Activated CD8-positive, alpha-beta T cell treated with anti-CD3 and anti-CD28 coated beads for 36 hours (primary cell): ENCODE measurements around the gene DOCK4. TPM values are rescaled to one million over a fixed set of nuclear protein-coding genes. Genes with fewer than 3 reads are reported as not detected.

Experiments
- ATAC-seq: fragments of 200-7000 bp; cut with Tn5 transposase; one replicate; pipeline ENCODE4 v1.10.0; 2021; ENCODE audit warnings: mild to moderate bottlenecking, moderate library complexity
- CTCF ChIA-PET: fragments of 350-600 bp; sonication (Branson Sonifier 250); formaldehyde crosslinking; loops from one replicate; lab custom pipeline; 2021; ENCODE audit warnings: antibody characterized with exemption; lab: Charles Lee
- POLR2A ChIA-PET: fragments of 350-600 bp; sonication (Branson Sonifier 250); formaldehyde crosslinking; loops from one replicate; lab custom pipeline; 2021; ENCODE audit warnings: antibody characterized with exemption; lab: Charles Lee
- DNase-seq: peaks from one replicate; pipeline ENCODE4 v3.0.0-alpha.2; 2020
- H3K27ac Mint-ChIP-seq: one replicate; pipeline ENCODE4 v1.8.0; 2021; ENCODE audit warnings: mild to moderate bottlenecking, mixed read lengths
- H3K27me3 Mint-ChIP-seq: one replicate; pipeline ENCODE4 v1.8.0; 2021; ENCODE audit warnings: mixed read lengths
- H3K36me3 Mint-ChIP-seq: one replicate; pipeline ENCODE4 v1.8.0; 2021; ENCODE audit warnings: low read depth, mixed read lengths
- H3K4me1 Mint-ChIP-seq: one replicate; pipeline ENCODE4 v1.8.0; 2021; ENCODE audit warnings: low read depth, mixed read lengths
- H3K4me3 Mint-ChIP-seq: one replicate; pipeline ENCODE4 v1.8.0; 2021; ENCODE audit warnings: mild to moderate bottlenecking, moderate library complexity, mixed read lengths
- H3K9me3 Mint-ChIP-seq: one replicate; pipeline ENCODE4 v1.8.0; 2021; ENCODE audit warnings: mixed read lengths
- CTCF ChIP-seq: fragments of 200-600 bp; IDR thresholded peaks from one replicate; pipeline ENCODE4 v1.8.0; 2022; ENCODE audit warnings: antibody characterized with exemption, mild to moderate bottlenecking
- intact Hi-C: fragments of 100-400 bp; cut with micrococcal nuclease; formaldehyde crosslinking; loops from one replicate; pipeline ENCODE4 v1.10.0; 2022
- total RNA-seq, 2 experiments: library from RNA; stranded (reverse); gene quantifications; one replicate each; pipeline ENCODE4 v1.2.3, GENCODE V29; 2021

Gene DOCK4
- total RNA-seq, 2 experiments from 2014 or later = 0.31 to 0.32 TPM

GRCh38 chr7:111903016-111903415 lies 303.2 kb downstream of the DOCK4 start:
- CTCF ChIA-PET = no interaction called here
- no peak overlapping the region for H3K27ac Mint-ChIP-seq
- no peak for ATAC-seq
- H3K36me3 Mint-ChIP-seq = no peaks in the 10 kb centered on the region
- no peaks in the 10 kb centered on the region for H3K27me3 Mint-ChIP-seq
- H3K4me3 Mint-ChIP-seq = no peak overlapping the region
- DNase-seq = no peak
- intact Hi-C loops = no loop called here
- H3K4me1 Mint-ChIP-seq = no peaks in the 10 kb centered on the region
- no peaks in the 10 kb centered on the region for H3K9me3 Mint-ChIP-seq
- no peak for TF ChIP-seq CTCF
- POLR2A ChIA-PET = no interaction called here

GRCh38 chr7:111900283-111900682 lies 305.9 kb downstream of the DOCK4 start:
- TF ChIP-seq CTCF = no peak
- ATAC-seq (no peak), DNase-seq (no peak)
- Mint-ChIP-seq H3K9me3 (no peaks in the 10 kb centered on the region), H3K4me1 (no peaks in the 10 kb centered on the region), H3K4me3 (no peak overlapping the region), H3K27ac (no peak overlapping the region), H3K36me3 (no peaks in the 10 kb centered on the region), H3K27me3 (no peaks in the 10 kb centered on the region)
- intact Hi-C loops = no loop called here
- CTCF ChIA-PET = no interaction called here
- POLR2A ChIA-PET = no interaction called here

- Mint-ChIP-seq H3K4me1 (no peaks in the 10 kb centered on the region), H3K27ac (no peak overlapping the region), H3K27me3 (peaks cover 2% of the 10 kb centered on the region), H3K36me3 (no peaks in the 10 kb centered on the region), H3K9me3 (no peaks in the 10 kb centered on the region), H3K4me3 (no peak overlapping the region)
- no peak for DNase-seq
- POLR2A ChIA-PET = no interaction called here
- no peak for TF ChIP-seq CTCF
- CTCF ChIA-PET = no interaction called here
- intact Hi-C loops = no loop called here
- ATAC-seq = no peak
These were observed 311.1 kb downstream of the DOCK4 start for GRCh38 chr7:111895049-111895448.

GRCh38 chr7:111894518-111894917 lies 311.7 kb downstream of the DOCK4 start:
- intact Hi-C loops = no loop called here
- Mint-ChIP-seq H3K27me3 (peaks cover 2% of the 10 kb centered on the region), H3K4me1 (no peaks in the 10 kb centered on the region), H3K36me3 (no peaks in the 10 kb centered on the region), H3K9me3 (no peaks in the 10 kb centered on the region), H3K27ac (no peak overlapping the region), H3K4me3 (no peak overlapping the region)
- no peak for TF ChIP-seq CTCF
- DNase-seq (no peak), ATAC-seq (no peak)
- POLR2A ChIA-PET = no interaction called here
- CTCF ChIA-PET = no interaction called here

- no peaks in the 10 kb centered on the region for H3K9me3 Mint-ChIP-seq
- POLR2A ChIA-PET = no interaction called here
- no peak for TF ChIP-seq CTCF
These were observed 313.0 kb downstream of the DOCK4 start for GRCh38 chr7:111893190-111893589.

More at GRCh38 chr7:111893190-111893589, 313.0 kb downstream of the DOCK4 start:
- Mint-ChIP-seq H3K27me3 (peaks cover 2% of the 10 kb centered on the region), H3K4me3 (no peak overlapping the region), H3K36me3 (no peaks in the 10 kb centered on the region), H3K27ac (no peak overlapping the region), H3K4me1 (no peaks in the 10 kb centered on the region)
- ATAC-seq (no peak), DNase-seq (no peak)
- CTCF ChIA-PET = no interaction called here
- intact Hi-C loops = no loop called here
